ENCODE data around the gene COL26A1. TPM values are rescaled to one million over a fixed set of nuclear protein-coding genes. Genes with fewer than 3 reads are reported as not detected.

COL26A1 gene
- polyA plus RNA-seq, 1 donor (not counting 4 experiments of a cell fraction or from before 2014, with no cell fraction given): not detected

- Histone ChIP-seq H3K4me1 (ENCODE audit: control insufficient read depth, extremely low read depth, insufficient read depth, low read length) (no peaks in the 10 kb centered on the region), H2AFZ (ENCODE audit: control insufficient read depth, low read length) (no peak overlapping the region), H3K9me1 (ENCODE audit: control insufficient read depth, extremely low read depth, insufficient read depth, low read length) (no peaks in the 10 kb centered on the region), H3K4me3 (ENCODE audit: control insufficient read depth in 2 of 3, extremely low read depth in 1 of 3, insufficient read depth in 2 of 3, low read depth in 1 of 3, low read length in 3 of 3) (no peak overlapping the region), H3K9me3 (ENCODE audit: control insufficient read depth, low read depth, low read length) (no peaks in the 10 kb centered on the region), H3K4me2 (ENCODE audit: control insufficient read depth, extremely low read depth, insufficient read depth, low read depth, low read length) (no peak overlapping the region), H3K9ac (ENCODE audit: control insufficient read depth, extremely low read depth, insufficient read depth, low read length) (no peak overlapping the region), H3K36me3 (ENCODE audit: control insufficient read depth in 2 of 2, extremely low read depth in 1 of 2, insufficient read depth in 2 of 2, low read length in 2 of 2) (no peaks in the 10 kb centered on the region), H4K20me1 (ENCODE audit: control insufficient read depth, extremely low read depth, insufficient read depth, low read length) (no peaks in the 10 kb centered on the region), H3K79me2 (ENCODE audit: control insufficient read depth, insufficient read depth, low read length) (no peaks in the 10 kb centered on the region), H3K27me3 (ENCODE audit: control insufficient read depth, extremely low read depth, insufficient read depth, low read length) (no peaks in the 10 kb centered on the region), H3K27ac (ENCODE audit: control insufficient read depth, insufficient read depth, low read length) (no peak overlapping the region)
- DNase-seq (ENCODE audit: low read depth, low spot score) (no peak), FAIRE-seq (no peak)
- dilution Hi-C loops (cut with MboI; ENCODE audit: extremely low pct_ligation_motif_present, low sequenced_read_pairs): no loop called here
- no peak for TF ChIP-seq CTCF (optimal IDR thresholded peaks at IDR 0.05 in 1 of 3, IDR thresholded peaks at IDR 0.05 in 1 of 3, conservative IDR thresholded peaks at IDR 0.05 in 1 of 3; ENCODE audit: extremely low read depth in 1 of 3, insufficient read depth in 2 of 3, low read length in 3 of 3)
- TF ChIP-seq EZH2 (IDR thresholded peaks at IDR 0.05; ENCODE audit: low read length): no peak
These were observed 57.8 kb downstream of the COL26A1 start for GRCh38 chr7:101420436-101420835.

GRCh38 chr7:101422356-101423195, 59.9 kb downstream of the COL26A1 start:
- Histone ChIP-seq H4K20me1 (ENCODE audit: control insufficient read depth, extremely low read depth, insufficient read depth, low read length) (no peaks in the 10 kb centered on the region), H3K9me3 (ENCODE audit: control insufficient read depth, low read depth, low read length) (no peaks in the 10 kb centered on the region), H3K4me1 (ENCODE audit: control insufficient read depth, extremely low read depth, insufficient read depth, low read length) (peaks cover 8% of the 10 kb centered on the region), H3K9me1 (ENCODE audit: control insufficient read depth, extremely low read depth, insufficient read depth, low read length) (no peaks in the 10 kb centered on the region), H2AFZ (ENCODE audit: control insufficient read depth, low read length) (no peak overlapping the region), H3K36me3 (ENCODE audit: control insufficient read depth in 2 of 2, extremely low read depth in 1 of 2, insufficient read depth in 2 of 2, low read length in 2 of 2) (no peaks in the 10 kb centered on the region), H3K27me3 (ENCODE audit: control insufficient read depth, extremely low read depth, insufficient read depth, low read length) (no peaks in the 10 kb centered on the region), H3K27ac (ENCODE audit: control insufficient read depth, insufficient read depth, low read length) (no peak overlapping the region), H3K79me2 (ENCODE audit: control insufficient read depth, insufficient read depth, low read length) (no peaks in the 10 kb centered on the region), H3K4me2 (ENCODE audit: control insufficient read depth, extremely low read depth, insufficient read depth, low read depth, low read length) (no peak overlapping the region), H3K9ac (ENCODE audit: control insufficient read depth, extremely low read depth, insufficient read depth, low read length) (no peak overlapping the region), H3K4me3 (ENCODE audit: control insufficient read depth in 2 of 3, extremely low read depth in 1 of 3, insufficient read depth in 2 of 3, low read depth in 1 of 3, low read length in 3 of 3) (no peak overlapping the region)
- DNase-seq (ENCODE audit: low read depth, low spot score) (no peak), FAIRE-seq (no peak)
- TF ChIP-seq EZH2 (IDR thresholded peaks at IDR 0.05; ENCODE audit: low read length) (no peak), CTCF (optimal IDR thresholded peaks at IDR 0.05 in 1 of 3, IDR thresholded peaks at IDR 0.05 in 1 of 3, conservative IDR thresholded peaks at IDR 0.05 in 1 of 3; ENCODE audit: extremely low read depth in 1 of 3, insufficient read depth in 2 of 3, low read length in 3 of 3) (no peak)
- dilution Hi-C loops (cut with MboI; ENCODE audit: extremely low pct_ligation_motif_present, low sequenced_read_pairs): no loop called here

Data from keratinocyte (primary cell).